ENCODE measurements around the gene TMEM143. TPM values are rescaled to one million over a fixed set of nuclear protein-coding genes. Genes with fewer than 3 reads are reported as not detected.

Gene TMEM143
- total and polyA plus RNA-seq, 3 donors from 2014 or later: 5.0 to 22.9 (median 14.1) TPM

DNA sequence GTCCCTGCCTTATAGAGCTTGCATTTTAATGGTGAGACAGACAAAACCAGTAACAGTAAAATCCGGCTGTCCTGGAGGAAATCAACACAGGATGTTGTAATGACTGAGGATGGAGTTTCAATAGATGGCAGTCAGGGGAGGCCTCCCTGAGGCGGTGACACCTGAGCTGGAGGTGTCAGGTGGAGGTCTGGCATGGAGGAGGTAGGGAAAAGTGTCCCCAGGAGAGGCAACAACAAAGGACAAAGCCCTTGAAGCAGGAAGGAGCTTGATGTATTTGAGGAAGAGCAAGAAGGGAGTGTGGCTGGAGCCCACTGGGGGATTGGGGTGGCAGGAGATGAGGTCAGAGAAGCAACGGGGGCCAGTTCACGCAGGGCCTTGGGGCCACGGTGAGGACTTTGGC lies 37.5 kb upstream of the TMEM143 start:
- no peak for DNase-seq
- WGBS, 2 donors: 78 to 79% methylated on average over 5 of the region's 5 CpGs
- intact Hi-C loops (cut with DNase I; ENCODE audit: low total_unique reads): no loop called here
- Histone ChIP-seq H3K27me3 (no peaks in the 10 kb centered on the region), H3K4me1 (no peaks in the 10 kb centered on the region), H3K36me3 (ENCODE audit: low read depth, missing control alignments) (no peaks in the 10 kb centered on the region), H3K27ac (no peak overlapping the region), H3K9me3 (no peaks in the 10 kb centered on the region), H3K4me3 (no peak overlapping the region)
- TF ChIP-seq, protein P1, sequence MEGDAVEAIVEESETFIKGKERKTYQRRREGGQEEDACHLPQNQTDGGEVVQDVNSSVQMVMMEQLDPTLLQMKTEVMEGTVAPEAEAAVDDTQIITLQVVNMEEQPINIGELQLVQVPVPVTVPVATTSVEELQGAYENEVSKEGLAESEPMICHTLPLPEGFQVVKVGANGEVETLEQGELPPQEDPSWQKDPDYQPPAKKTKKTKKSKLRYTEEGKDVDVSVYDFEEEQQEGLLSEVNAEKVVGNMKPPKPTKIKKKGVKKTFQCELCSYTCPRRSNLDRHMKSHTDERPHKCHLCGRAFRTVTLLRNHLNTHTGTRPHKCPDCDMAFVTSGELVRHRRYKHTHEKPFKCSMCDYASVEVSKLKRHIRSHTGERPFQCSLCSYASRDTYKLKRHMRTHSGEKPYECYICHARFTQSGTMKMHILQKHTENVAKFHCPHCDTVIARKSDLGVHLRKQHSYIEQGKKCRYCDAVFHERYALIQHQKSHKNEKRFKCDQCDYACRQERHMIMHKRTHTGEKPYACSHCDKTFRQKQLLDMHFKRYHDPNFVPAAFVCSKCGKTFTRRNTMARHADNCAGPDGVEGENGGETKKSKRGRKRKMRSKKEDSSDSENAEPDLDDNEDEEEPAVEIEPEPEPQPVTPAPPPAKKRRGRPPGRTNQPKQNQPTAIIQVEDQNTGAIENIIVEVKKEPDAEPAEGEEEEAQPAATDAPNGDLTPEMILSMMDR (IDR thresholded peaks at IDR 0.05): no peak
- no peak for TF ChIP-seq POLR2A (IDR thresholded peaks at IDR 0.05)

DNA sequence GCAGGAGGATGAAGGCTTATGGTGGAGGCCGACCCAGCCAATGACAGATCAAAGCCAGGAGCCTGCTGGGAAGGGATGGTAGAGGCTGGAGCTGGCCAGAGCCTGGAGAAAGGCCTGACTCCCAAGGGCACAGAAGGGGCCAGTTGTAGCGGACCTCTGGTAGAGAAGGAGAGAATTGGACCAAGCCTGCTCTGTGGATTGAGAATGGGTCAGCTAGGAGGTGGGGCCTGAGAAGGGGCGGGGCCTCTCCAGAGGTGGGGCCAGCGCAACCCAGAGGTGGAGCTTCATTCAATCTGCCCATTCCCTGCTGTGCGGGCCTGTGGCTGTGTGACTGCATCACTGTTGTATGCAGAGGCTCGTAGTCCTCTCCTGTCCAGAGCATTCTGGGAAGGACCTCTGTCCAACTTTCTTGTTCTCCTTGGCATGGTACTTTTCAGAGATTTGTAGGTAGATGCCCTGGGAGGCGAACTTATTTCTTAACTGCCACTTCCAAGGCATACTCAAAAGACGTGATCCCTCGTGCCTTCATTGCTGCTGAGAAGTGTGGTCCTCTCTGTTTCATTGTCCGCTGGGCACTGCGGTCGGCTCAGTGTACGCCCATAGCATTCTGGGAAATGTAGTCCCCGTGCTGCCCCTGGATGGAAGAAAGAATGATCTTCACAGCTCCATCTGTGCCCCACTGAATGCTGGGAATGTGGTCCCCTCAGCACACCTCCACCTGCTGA lies 36.4 kb upstream of the TMEM143 start:
- TF ChIP-seq, protein P1 (IDR thresholded peaks at IDR 0.05): no peak
- no peak for TF ChIP-seq POLR2A (IDR thresholded peaks at IDR 0.05)
- Histone ChIP-seq H3K27me3 (no peaks in the 10 kb centered on the region), H3K4me1 (peaks cover 5% of the 10 kb centered on the region), H3K9me3 (no peaks in the 10 kb centered on the region), H3K36me3 (ENCODE audit: low read depth, missing control alignments) (no peaks in the 10 kb centered on the region), H3K27ac (no peak overlapping the region), H3K4me3 (no peak overlapping the region)
- WGBS, 2 donors: 31 to 40% methylated on average over 14 of the region's 14 CpGs
- peak; percentile 66 for DNase-seq
- intact Hi-C loops (cut with DNase I; ENCODE audit: low total_unique reads): no loop called here

DNA sequence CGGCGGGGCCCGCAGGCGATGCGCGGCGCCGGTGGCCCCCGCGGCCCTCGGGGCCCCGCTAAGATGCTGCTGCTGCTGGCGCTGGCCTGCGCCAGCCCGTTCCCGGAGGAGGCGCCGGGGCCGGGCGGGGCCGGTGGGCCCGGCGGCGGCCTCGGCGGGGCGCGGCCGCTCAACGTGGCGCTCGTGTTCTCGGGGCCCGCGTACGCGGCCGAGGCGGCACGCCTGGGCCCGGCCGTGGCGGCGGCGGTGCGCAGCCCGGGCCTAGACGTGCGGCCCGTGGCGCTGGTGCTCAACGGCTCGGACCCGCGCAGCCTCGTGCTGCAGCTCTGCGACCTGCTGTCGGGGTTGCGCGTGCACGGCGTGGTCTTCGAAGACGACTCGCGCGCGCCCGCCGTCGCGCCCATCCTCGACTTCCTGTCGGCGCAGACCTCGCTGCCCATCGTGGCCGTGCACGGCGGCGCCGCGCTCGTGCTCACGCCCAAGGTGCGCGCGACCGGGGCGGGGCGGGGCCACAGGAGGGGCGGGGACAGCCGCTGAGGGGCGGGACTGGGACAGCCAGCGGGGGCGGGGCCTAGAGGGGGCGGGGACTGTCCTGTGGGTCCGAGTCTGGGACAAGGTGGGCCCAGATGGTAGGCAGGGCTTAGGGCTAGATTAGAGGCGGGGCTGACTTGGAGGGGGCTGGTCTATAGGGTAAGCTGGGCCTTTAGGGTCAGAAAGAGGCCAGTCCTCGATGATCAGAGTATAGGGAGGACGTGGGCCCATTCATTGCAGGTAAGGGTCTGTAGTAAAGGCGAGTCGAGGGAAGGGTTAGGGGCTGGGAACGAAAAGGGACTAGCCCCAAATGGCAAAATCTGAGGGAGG lies 34.9 kb upstream of the TMEM143 start:
- no peaks in the 10 kb centered on the region for H3K36me3 ChIP-seq (ENCODE audit: low read depth, missing control alignments)
- no peaks in the 10 kb centered on the region for H3K27me3 ChIP-seq
- TF ChIP-seq POLR2A (IDR thresholded peaks at IDR 0.05): no peak
- H3K4me1 ChIP-seq: peaks cover 15% of the 10 kb centered on the region
- WGBS, 2 donors: 5 to 17% methylated on average over 30 to 92 of the region's 104 CpGs
- no peaks in the 10 kb centered on the region for H3K9me3 ChIP-seq
- H3K4me3 ChIP-seq: peak overlapping the region; percentile 26 to 31
- H3K27ac ChIP-seq: peak overlapping the region in 1 of 2 donors; percentile 30
- intact Hi-C loops (cut with DNase I; ENCODE audit: low total_unique reads): no loop called here
- DNase-seq: peak; percentile 92

DNA sequence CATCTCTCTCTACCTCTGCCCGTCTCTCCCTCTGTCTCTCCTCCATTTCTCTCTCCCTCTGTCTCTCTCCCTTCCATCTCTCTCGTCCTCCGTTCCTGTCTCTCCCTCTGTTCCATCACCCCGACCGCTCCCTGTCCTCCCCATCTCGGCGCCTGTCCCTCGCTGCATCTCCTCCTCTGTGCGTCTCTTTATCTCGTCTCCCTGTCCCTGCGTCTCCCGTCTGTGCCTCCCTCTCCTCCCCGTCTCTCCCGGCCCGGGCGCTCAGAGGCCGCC lies 34.3 kb upstream of the TMEM143 start:
- TF ChIP-seq POLR2A (IDR thresholded peaks at IDR 0.05): no peak
- TF ChIP-seq, protein P1 (IDR thresholded peaks at IDR 0.05): no peak
- WGBS, 2 donors: 1 to 4% methylated on average over 17 of the region's 17 CpGs
- DNase-seq: no peak
- Histone ChIP-seq H3K27me3 (no peaks in the 10 kb centered on the region), H3K4me1 (peaks cover 18% of the 10 kb centered on the region), H3K9me3 (no peaks in the 10 kb centered on the region), H3K36me3 (ENCODE audit: low read depth, missing control alignments) (no peaks in the 10 kb centered on the region), H3K27ac (peak overlapping the region in 1 of 2 donors; percentile 30), H3K4me3 (peak overlapping the region; percentile 26 to 31)
- intact Hi-C loops (cut with DNase I; ENCODE audit: low total_unique reads): no loop called here

DNA sequence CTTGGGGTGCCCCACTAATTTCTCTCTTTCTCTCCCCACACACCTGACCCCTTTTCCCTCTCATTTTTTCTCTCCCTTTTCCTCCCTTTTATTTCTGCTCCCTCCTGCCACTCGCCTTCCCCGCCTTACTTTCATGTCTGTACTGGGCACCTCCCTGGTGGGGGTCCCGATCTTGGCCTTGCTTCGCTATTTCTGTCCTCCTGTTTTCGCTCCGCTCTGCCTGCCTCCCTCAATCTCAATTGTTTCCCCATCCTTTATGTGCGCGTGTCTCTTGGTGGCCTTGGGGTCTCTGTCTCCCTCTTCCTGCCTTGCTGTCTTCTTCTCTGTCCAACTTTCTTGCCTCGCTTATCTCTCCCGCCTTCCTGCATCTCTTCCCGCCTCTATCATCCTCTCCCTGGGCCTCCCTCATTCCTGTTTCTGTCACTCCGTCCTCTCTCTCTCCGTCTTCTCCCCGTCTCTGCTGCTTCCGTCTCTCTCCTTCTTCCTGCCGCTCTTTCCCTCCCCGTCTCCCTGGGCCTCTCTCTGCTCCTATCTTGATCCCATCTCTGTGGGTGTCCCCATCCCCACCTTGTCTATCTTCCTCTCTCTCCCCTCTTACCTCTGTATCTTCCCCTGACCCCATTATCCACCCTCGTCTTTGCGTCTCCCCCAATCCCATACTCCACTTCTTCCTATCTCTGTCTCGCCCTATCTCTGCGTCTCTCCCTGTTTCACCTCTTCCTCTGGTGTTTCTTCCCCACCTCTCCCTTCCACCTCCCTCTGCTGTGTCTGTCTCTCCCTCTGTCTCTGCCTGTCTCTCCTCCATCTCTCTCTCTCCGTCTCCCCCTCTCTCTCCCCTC lies 33.7 kb upstream of the TMEM143 start:
- peak overlapping the region in 1 of 2 donors; percentile 30 for H3K27ac ChIP-seq
- H3K9me3 ChIP-seq: no peaks in the 10 kb centered on the region
- peaks cover 18% of the 10 kb centered on the region for H3K4me1 ChIP-seq
- no peak for TF ChIP-seq POLR2A (IDR thresholded peaks at IDR 0.05)
- TF ChIP-seq, protein P1 (IDR thresholded peaks at IDR 0.05): no peak
- H3K27me3 ChIP-seq: no peaks in the 10 kb centered on the region
- WGBS, 2 donors: 32 to 35% methylated on average over 22 of the region's 22 CpGs
- intact Hi-C loops (cut with DNase I; ENCODE audit: low total_unique reads): no loop called here
- no peak for DNase-seq
- peak overlapping the region; percentile 26 to 31 for H3K4me3 ChIP-seq
- H3K36me3 ChIP-seq (ENCODE audit: low read depth, missing control alignments): no peaks in the 10 kb centered on the region
